ENCODE results near the gene TAS2R8. TPM values are rescaled to one million over a fixed set of nuclear protein-coding genes. Genes with fewer than 3 reads are reported as not detected.

TAS2R8 gene
- total and polyA plus RNA-seq, 3 donors from 2014 or later: not detected

- WGBS, 2 donors: 26 to 47% methylated on average over 2 of the region's 2 CpGs
- no peak for DNase-seq
- H3K4me1 ChIP-seq: no peaks in the 10 kb centered on the region
- no peaks in the 10 kb centered on the region for H3K36me3 ChIP-seq (ENCODE audit: low read depth, missing control alignments)
- intact Hi-C loops (cut with DNase I; ENCODE audit: low total_unique reads): no loop called here
- H3K27ac ChIP-seq: no peak overlapping the region
- no peaks in the 10 kb centered on the region for H3K9me3 ChIP-seq
- no peaks in the 10 kb centered on the region for H3K27me3 ChIP-seq
- no peak for TF ChIP-seq CTCF (IDR thresholded peaks at IDR 0.05)
- no peak overlapping the region for H3K4me3 ChIP-seq
These were observed 47.4 kb downstream of the TAS2R8 start for GRCh38 chr12:10759657-10760056.

GRCh38 chr12:10756194-10756593 is 50.9 kb downstream of the TAS2R8 start:
- TF ChIP-seq CTCF (IDR thresholded peaks at IDR 0.05) (no peak), POLR2A (IDR thresholded peaks at IDR 0.05) (no peak)
- Histone ChIP-seq H3K27ac (no peak overlapping the region), H3K9me3 (no peaks in the 10 kb centered on the region), H3K4me3 (no peak overlapping the region), H3K27me3 (no peaks in the 10 kb centered on the region), H3K4me1 (peaks cover 8% of the 10 kb centered on the region), H3K36me3 (ENCODE audit: low read depth, missing control alignments) (no peaks in the 10 kb centered on the region)
- 84% methylated on average over 4 of the region's 4 CpGs for WGBS, 2 donors
- DNase-seq: no peak
- intact Hi-C loops (cut with DNase I; ENCODE audit: low total_unique reads): no loop called here

Small RNA genes within 50 kb of the gene (small RNA-seq; reads per million reads assigned to genes)
- 0 to 0.47 reads per million in 2 donors for gene PRR4

Other genes with a start within 250 kb of the TAS2R8 start
- gene MAGOHB, start 193.7 kb downstream of the TAS2R8 start, total RNA-seq: 10 to 100 TPM; 16.1 to 16.7 TPM
- gene MAGOHB, start 193.7 kb downstream of the TAS2R8 start, polyA plus RNA-seq (ENCODE audit: insufficient read depth, low read depth, low replicate concordance): 20.5 TPM
- gene STYK1, start 133.2 kb downstream of the TAS2R8 start, total RNA-seq: under 1 TPM; 0.24 to 0.50 TPM
- 0.26 TPM for gene STYK1, start 133.2 kb downstream of the TAS2R8 start, polyA plus RNA-seq (ENCODE audit: insufficient read depth, low read depth, low replicate concordance)
- gene YBX3, start 84.0 kb downstream of the TAS2R8 start, total RNA-seq: 100 to 1,000 TPM; 493 to 511 TPM
- gene YBX3, start 84.0 kb downstream of the TAS2R8 start, polyA plus RNA-seq (ENCODE audit: insufficient read depth, low read depth, low replicate concordance): 1,385 TPM
- gene TAS2R7, start 4.7 kb downstream of the TAS2R8 start, total RNA-seq: not detected
- not detected for gene TAS2R7, start 4.7 kb downstream of the TAS2R8 start, polyA plus RNA-seq (ENCODE audit: insufficient read depth, low read depth, low replicate concordance)
- not detected for gene TAS2R9, start 2.9 kb upstream of the TAS2R8 start, total RNA-seq
- not detected for gene TAS2R9, start 2.9 kb upstream of the TAS2R8 start, polyA plus RNA-seq (ENCODE audit: insufficient read depth, low read depth, low replicate concordance)
- gene TAS2R10, start 19.1 kb upstream of the TAS2R8 start, total RNA-seq: under 1 TPM in 1 of 2 donors, not detected in 1; 0.39 TPM
- gene TAS2R10, start 19.1 kb upstream of the TAS2R8 start, polyA plus RNA-seq (ENCODE audit: insufficient read depth, low read depth, low replicate concordance): not detected
- 1 to 10 TPM; 4.3 to 8.4 TPM for gene PRR4, start 42.2 kb upstream of the TAS2R8 start, total RNA-seq
- gene PRR4, start 42.2 kb upstream of the TAS2R8 start, polyA plus RNA-seq (ENCODE audit: insufficient read depth, low read depth, low replicate concordance): 1.3 TPM
- 10 to 100 TPM; 63.0 to 73.5 TPM for gene PRH1, start 77.0 kb upstream of the TAS2R8 start, total RNA-seq
- 52.2 TPM for gene PRH1, start 77.0 kb upstream of the TAS2R8 start, polyA plus RNA-seq (ENCODE audit: insufficient read depth, low read depth, low replicate concordance)
- 1 to 10 TPM; 3.1 to 3.6 TPM for gene TAS2R13, start 102.3 kb upstream of the TAS2R8 start, total RNA-seq
- gene TAS2R13, start 102.3 kb upstream of the TAS2R8 start, polyA plus RNA-seq (ENCODE audit: insufficient read depth, low read depth, low replicate concordance): not detected
- 1 to 10 TPM; 1.2 to 1.3 TPM for gene PRH2, start 122.0 kb upstream of the TAS2R8 start, total RNA-seq
- gene PRH2, start 122.0 kb upstream of the TAS2R8 start, polyA plus RNA-seq (ENCODE audit: insufficient read depth, low read depth, low replicate concordance): 6.5 TPM
- 1 to 10 TPM; 3.5 to 4.6 TPM for gene TAS2R14, start 132.0 kb upstream of the TAS2R8 start, total RNA-seq
- 0.96 TPM for gene TAS2R14, start 132.0 kb upstream of the TAS2R8 start, polyA plus RNA-seq (ENCODE audit: insufficient read depth, low read depth, low replicate concordance)
- 1 to 10 TPM; 2.8 to 4.8 TPM for gene TAS2R50, start 179.6 kb upstream of the TAS2R8 start, total RNA-seq
- not detected for gene TAS2R50, start 179.6 kb upstream of the TAS2R8 start, polyA plus RNA-seq (ENCODE audit: insufficient read depth, low read depth, low replicate concordance)
- gene TAS2R20, start 191.0 kb upstream of the TAS2R8 start, total RNA-seq: 1 to 10 TPM; 2.2 to 4.8 TPM
- 0.46 TPM for gene TAS2R20, start 191.0 kb upstream of the TAS2R8 start, polyA plus RNA-seq (ENCODE audit: insufficient read depth, low read depth, low replicate concordance)
- 10 to 100 TPM in 1 of 2 donors, 1 to 10 TPM in 1; 9.3 to 10.4 TPM for gene TAS2R19, start 215.3 kb upstream of the TAS2R8 start, total RNA-seq
- 0.34 TPM for gene TAS2R19, start 215.3 kb upstream of the TAS2R8 start, polyA plus RNA-seq (ENCODE audit: insufficient read depth, low read depth, low replicate concordance)
- gene TAS2R31, start 224.1 kb upstream of the TAS2R8 start, total RNA-seq: 10 to 100 TPM in 1 of 2 donors, 1 to 10 TPM in 1; 7.7 to 10.3 TPM
- not detected for gene TAS2R31, start 224.1 kb upstream of the TAS2R8 start, polyA plus RNA-seq (ENCODE audit: insufficient read depth, low read depth, low replicate concordance)